GM18951 (cell line): ENCODE measurements around the gene TMEM272.
"Not testable (repeated sequence)": the region's sequence is repeated elsewhere in the genome, so short reads cannot be mapped to it uniquely, and the experiment has no call there.

Source experiments
- POLR2A ChIP-seq: IDR thresholded peaks from 4 replicates; pipeline ENCODE4 v1.6.1; 2011; ENCODE audit warnings: mild to moderate bottlenecking; ENCODE audit not compliant: insufficient read length, insufficient read depth; ENCODE audit errors: extremely low read depth
- in situ Hi-C: fragments of 300-500 bp; cut with MboI; formaldehyde crosslinking; loops from one replicate; pipeline ENCODE4 v1.12.0; 2022; ENCODE audit warnings: low sequenced_read_pairs, mixed read lengths, inconsistent platforms; ENCODE audit not compliant: unreplicated experiment

Gene TMEM272

DNA sequence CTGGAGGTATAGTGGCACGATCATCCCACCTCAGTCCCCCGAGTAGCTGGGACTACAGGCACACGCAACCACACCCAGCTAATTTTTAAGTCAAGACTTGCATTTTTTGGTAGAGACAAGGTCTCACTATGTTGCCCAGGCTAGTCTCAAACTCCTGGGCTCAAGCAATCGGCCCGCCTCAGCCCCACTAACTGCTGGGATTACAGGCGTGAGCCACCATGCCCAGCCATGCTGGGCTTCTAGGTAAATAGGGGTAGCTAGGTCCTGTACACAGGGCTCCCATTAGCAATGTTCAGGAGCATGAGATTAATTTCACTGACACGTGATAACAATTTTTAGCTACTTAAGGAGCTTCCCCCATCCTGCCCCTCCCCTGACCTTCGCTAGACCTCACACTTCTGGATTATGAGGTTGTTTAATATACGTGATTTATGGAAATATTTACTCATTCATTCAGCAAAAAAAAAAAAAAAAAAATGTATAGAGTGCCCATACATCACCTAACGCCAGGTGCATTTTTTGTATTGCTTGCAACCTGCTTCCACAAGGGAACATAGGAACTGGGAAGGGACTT lies 19.2 kb downstream of the TMEM272 start:
- in situ Hi-C loops = no loop called here
- no peak for TF ChIP-seq POLR2A

DNA sequence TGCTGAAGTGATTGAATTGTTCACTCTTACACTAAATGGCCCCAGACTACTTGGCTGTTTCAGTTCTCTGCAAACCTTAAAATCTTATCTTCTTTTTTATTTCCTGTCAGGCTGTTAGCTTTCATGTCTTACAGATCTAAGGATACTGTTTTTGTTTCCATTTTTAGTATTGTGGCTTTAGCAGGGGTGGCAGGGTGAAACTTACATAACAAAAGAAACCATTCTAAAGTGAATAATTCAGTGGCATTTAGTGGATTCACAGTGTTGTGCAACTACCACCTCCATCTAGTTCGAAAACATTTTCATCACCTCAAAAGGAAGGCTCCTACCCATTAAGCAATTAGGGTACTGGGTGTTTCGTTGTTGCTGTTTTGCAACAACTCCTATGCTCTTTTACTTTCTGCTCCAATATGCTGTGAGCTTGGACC lies 19.8 kb downstream of the TMEM272 start:
- in situ Hi-C loops = no loop called here
- TF ChIP-seq POLR2A = no peak

DNA sequence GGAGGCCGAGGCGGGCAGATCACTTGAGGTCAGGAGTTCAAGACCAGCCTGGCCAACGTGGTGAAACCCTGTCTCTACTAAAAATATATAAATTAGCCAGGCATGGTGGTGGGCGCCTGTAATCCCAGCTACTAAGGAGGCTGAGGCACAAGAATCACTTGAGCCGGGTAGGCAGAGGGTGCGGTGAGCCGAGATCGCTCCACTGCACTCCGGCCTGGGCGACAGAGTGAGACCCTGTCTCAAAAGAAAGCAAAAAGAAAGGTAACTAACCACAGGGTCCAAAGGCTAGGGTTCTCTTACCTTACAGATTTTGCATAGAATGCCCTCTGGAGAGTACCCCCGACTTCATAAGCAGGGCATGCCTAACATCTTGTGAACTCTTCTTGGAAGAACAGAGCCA lies 20.3 kb downstream of the TMEM272 start:
- in situ Hi-C loops = not testable (repeated sequence)

DNA sequence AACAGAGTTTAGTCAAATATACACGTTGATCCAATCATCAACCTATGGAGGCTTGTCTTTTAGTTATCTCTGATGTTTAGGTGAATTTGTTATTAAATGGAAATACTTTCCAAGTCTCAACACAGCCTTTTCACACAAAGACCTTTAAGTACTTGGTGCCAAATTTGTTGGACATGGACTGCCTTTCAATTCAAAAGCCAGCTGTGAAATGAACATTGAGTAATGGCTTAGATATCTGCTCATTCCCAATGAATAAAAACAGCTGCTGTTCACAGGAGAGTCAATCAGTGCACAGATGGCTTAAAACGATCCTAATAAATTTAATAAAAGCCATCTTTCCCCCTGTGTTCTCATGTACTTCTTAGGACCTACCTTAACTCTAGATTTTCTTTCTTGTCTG lies 21.1 kb downstream of the TMEM272 start:
- in situ Hi-C loops = no loop called here
- TF ChIP-seq POLR2A = no peak

DNA sequence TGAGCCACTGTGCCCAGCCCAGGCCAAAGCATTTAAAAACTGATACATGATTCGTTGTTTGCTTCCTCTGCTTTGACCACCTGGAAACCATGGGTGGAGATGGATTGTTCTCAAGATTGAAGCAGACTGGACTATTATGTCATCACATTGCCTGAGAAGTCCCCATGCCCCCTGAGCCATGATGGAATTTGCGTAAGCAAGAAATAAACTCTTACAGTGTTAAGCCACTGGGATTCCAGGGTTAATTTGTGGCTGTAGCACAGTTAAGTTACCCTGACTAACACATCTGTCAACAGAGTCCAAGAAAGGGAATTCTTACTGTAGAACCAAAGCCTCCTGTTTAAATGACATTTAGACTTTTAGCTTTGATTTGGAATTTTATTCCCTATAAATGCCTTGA lies 21.6 kb downstream of the TMEM272 start:
- no peak for TF ChIP-seq POLR2A
- in situ Hi-C loops = no loop called here

DNA sequence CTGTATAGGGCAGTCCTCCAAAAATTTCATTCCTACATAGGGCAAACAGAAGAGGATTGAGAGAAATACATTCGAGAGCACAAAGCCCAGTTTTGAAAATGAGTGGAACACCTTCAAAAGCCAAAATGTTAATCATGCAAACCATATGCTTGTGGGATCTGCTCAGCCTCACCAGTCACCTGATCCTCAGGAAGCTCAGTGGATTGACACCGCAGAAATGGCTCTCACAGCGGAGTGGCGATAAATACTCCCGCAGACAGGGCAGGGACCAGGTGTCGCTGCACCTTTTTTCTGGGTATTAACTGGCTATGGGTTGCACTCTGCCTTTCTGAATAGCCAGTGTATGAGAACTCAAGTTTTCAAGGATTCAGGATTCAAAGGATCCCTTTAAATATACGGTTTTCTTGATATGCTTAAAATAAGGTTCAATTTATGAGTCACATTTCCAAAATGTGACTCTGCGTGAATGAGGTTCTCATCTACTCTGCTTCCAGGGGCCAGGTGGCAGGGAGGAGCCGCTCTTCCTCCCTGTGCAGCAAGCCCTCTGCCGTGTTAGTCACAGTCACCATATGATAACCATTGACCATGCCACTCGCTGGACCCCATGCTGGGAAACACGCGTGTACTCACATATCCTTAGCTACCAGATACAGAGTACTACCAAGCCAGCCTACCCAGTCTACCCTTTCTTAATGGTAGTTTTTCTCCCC lies 22.7 kb downstream of the TMEM272 start:
- TF ChIP-seq POLR2A = no peak
- in situ Hi-C loops = no loop called here

DNA sequence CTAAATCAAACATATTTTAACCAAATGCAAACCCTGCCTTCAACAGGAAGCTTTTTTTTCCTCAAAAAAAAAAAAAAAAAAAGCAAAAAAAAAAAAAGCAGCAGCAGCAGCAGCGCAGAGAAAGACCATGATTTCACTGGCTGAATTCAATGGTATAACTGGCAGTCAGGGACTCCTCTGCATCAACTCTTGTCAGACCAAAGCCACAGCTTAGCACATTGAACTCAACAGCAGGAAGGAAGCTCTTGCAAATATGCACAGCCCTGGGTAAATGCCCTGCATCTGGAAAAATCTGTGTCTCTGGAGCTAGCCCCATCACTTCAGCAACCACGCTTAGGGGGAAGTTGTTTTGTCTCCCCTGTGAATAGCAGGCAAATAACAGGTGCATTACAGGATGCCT lies 23.4 kb downstream of the TMEM272 start:
- in situ Hi-C loops = no loop called here

DNA sequence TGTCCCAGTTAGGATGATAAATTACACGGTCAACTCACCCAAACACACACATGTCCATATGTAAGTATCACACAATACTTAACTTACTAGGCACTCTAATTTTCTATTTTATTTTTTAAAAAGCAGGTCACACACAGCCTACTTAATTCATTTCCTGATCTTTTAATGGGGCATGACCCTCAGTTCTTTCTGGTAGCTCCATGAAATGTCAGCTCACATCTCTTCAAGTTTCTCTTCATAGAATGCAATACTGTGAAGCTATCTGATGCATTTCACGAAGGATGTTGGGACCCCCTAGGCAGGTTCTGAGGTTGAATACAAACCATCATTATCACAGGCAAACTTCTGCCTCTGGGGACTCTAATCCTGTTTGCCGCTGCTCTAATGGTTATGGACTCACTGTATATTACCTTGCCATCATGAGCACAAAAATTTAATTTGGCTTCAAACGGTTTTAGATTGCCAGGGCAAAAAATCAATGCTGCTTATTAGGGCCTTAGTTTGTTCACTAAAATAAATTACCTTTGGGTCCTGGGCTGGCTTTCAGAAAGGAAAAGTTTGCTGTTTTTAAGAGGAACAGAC lies 24.9 kb downstream of the TMEM272 start:
- in situ Hi-C loops = no loop called here
- TF ChIP-seq POLR2A = no peak

More for the DNA sequence above, 23.4 kb downstream of the TMEM272 start:
- TF ChIP-seq POLR2A = no peak

DNA sequence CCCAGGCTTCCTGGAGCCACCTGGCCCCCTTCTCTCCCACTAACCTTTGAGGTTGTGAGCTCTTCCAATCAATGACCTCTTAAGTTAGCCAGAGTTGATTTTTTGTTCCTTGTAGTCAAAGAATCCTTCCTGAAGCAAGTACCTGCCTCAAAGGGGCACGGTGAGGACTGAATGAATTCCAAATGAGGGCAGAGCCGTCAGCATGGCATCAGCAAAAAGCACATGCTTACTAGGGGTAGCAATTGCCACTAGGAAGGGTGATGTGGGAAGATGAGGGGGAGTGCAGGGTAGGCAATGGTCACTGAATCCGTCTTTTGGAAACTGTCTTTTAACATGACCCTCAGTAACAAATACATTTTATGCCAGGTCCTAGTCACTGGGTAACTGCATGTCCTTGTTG lies 25.4 kb downstream of the TMEM272 start:
- in situ Hi-C loops = loop anchor here (5.0 kb wide), 1 partner anchor 308 kb away; the partner anchor contains the start of gene NEK5
- no peak for TF ChIP-seq POLR2A

DNA sequence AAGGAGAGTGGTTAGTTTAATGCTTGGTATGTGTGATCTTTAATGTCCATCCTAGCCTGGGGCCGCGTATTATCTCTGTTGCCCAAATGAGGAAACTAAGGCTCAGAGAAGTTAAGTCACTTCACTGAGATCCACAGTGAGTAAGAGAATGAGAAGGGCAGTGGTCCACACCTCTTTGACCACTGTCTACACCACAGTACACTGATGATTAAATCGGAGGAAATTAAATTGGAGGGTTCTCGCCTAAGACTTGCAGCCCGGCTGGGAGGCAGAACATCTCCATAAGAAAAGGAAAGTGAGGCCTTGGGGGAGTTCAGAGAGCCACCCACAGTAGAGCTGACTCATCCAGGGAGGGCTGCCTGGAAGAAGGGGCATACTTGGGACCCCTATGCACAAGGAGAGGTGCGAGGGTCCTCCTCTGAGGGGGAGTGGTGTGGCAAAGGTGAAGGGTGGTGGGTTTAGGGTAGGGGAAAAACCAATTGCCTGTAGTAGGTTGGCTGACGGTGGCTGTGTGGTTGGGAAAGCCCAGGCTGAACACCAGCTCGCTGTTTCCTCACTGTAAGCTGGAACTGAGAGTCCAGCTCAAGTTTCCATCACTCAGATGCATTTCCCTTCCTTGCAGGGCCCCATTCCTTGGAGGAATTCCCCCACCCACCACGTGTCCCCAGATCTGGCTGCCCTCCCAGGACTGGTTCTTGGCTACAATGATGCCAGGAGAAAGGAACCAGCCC lies 26.0 kb downstream of the TMEM272 start:
- no peak for TF ChIP-seq POLR2A
- in situ Hi-C loops = loop anchor here (5.0 kb wide), 1 partner anchor 308 kb away; the partner anchor contains the start of gene NEK5

DNA sequence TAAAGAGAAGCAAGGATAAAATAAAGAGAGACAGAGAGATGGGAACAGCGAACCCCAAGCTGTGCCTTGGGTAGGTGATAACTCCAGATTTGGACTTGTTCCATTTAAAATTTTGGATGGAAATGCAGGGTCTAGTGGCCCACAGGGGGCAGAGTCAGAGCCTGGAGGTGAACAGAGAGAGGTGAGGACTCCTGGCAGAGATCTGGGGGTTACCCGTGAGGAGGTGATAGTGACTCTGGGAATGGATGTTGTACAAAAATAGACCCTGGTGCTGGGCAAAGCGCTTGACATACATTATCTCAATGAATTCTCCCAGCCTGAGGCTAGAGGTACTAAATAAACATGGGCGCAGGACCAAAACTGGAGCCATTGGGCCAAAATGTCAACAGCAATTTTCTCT lies 26.7 kb downstream of the TMEM272 start:
- TF ChIP-seq POLR2A = no peak
- in situ Hi-C loops = loop anchor here (5.0 kb wide), 1 partner anchor 309 kb away; the partner anchor contains the start of gene NEK5

DNA sequence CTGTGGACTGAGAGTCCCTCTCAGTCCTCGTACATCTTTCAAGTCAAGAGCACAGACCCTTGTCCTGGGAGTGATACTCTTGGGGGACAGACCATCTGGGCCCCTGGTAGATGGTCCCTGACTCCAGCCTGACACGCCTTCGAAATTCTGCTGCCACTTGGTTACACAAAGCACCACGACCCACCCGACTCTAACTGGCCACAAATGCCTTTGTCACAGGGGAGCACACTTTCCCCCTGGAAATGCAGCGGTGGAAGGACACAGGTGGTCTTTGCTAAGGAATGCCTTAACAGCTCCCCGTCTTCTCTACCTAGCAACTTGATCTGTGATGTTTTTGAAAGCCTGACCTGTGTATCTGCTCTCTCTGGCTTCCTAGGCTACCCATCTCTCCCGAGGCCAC lies 27.3 kb downstream of the TMEM272 start:
- no peak for TF ChIP-seq POLR2A
- in situ Hi-C loops = loop anchor here (5.0 kb wide), 1 partner anchor 310 kb away; the partner anchor contains the start of gene NEK5

DNA sequence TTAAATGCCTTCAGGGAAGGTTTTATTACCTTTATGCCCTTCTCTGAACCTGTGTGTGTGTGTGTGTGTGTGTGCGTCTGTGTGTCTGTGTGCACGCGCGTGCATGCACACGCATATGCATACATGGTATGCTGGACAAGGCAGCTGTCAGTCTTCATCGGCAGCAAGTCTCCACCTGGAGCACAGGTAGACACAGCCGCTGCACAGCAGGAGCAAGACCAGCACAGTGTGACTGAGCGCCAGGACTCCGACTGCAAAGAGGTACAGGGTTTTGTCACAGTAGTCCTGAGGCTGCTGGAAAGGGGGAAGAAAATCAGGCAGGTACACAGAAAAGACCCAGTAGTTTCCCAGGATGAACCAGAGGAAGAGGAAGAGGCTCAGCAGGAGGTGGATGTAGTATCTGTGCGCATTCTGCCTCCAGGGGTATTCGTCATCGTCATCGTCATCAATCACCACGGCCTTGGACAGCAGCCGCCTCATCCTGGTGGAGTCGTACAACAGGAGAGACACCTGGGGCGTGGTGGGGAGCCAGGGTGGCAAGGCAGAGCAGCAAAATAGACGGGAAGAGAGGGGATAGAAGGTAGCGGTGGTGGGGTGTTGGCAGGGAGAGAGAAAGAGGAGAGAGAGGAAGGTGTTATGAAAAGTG lies 28.2 kb downstream of the TMEM272 start:
- TF ChIP-seq POLR2A = no peak
- in situ Hi-C loops = loop anchor here (5.0 kb wide), 1 partner anchor 311 kb away; the partner anchor contains the start of gene NEK5
